Measurements from ENCODE around the gene NFS1. TPM values are rescaled to one million over a fixed set of nuclear protein-coding genes. Genes with fewer than 3 reads are reported as not detected.
A peak's percentile ranks its signal among the peaks of the same experiment; 100 is the strongest.
"Not testable (repeated sequence)": the region's sequence is repeated elsewhere in the genome, so short reads cannot be mapped to it uniquely, and the experiment has no call there.

NFS1 gene
- total and polyA plus RNA-seq, 4 experiments from 2014 or later: 6.3 to 33.6 (median 29.3) TPM

DNA sequence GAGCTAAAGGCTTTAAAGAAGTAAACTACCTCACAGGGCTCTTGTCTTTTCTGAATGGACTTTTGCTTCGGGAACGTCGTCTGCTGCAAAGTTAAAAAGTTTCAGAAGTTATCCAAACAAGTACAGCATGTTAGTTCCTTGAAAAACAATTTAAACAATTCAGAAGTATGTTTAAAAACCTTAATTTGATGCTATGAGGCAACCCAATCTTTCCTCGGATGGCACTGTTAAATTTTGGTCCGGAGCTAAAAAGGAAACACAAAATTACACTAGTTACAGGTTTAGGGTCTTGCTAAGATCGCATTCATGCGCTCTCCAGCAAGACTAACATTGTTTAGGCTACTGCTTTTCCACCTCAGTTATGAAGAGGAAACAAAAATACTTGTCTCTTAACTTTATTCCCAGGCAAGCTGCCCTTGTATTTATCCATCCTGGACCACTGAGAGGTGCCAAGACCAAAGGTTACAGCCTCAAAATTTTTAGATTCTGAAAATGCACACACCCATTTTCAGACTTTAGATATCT is 30.2 kb upstream of the NFS1 start:
- no peaks in the 10 kb centered on the region for H3K9me3 ChIP-seq (ENCODE audit: control insufficient read depth in 1 of 2, low read length in 2 of 2)
- Mint-ChIP-seq H3K27me3 (no peaks in the 10 kb centered on the region), H3K27ac (peak overlapping the region in 2 of 7 donors; percentile 14 to 78), H3K9me3 (no peaks in the 10 kb centered on the region), H3K36me3 (peaks cover 59 to 82% of the 10 kb centered on the region in 2 donors), H3K4me3 (peak overlapping the region in 1 of 8 donors; percentile 9), H3K4me1 (peaks cover 27 to 63% (median 47%) of the 10 kb centered on the region in 4 donors)
- peaks cover 85% of the 10 kb centered on the region for H3K36me3 ChIP-seq (ENCODE audit: insufficient read depth, low read length)
- intact Hi-C loops (cut with micrococcal nuclease): loop anchor here (10.0 kb wide), 1 partner anchor 45 kb away; the partner anchor contains the start of gene PHF20
- peak in 1 of 5 donors; percentile 1 for DNase-seq
- CTCF ChIA-PET (ENCODE audit: partially characterized antibody): interaction anchor here (1.1 kb wide), 1 partner anchor 10 kb away, joined by 3 read pairs; no protein-coding TSS in a partner anchor
- POLR2A ChIA-PET (ENCODE audit: partially characterized antibody): interaction anchor here (1.2 to 9.4 kb wide), 4 partner anchors 12 to 42 kb away, joined by 4 to 102 read pairs (median 6); partner anchors contain the start of genes PHF20 and RBM39
- no peak overlapping the region for H3K27ac ChIP-seq (ENCODE audit: low read depth, low read length)
- H3K27me3 ChIP-seq (ENCODE audit: insufficient read depth, low read length): no peaks in the 10 kb centered on the region
- H3K4me3 ChIP-seq (ENCODE audit: low read length in 2 of 2): no peak overlapping the region
- peaks cover 51% of the 10 kb centered on the region for H3K4me1 ChIP-seq (ENCODE audit: insufficient read depth, low read length)

DNA sequence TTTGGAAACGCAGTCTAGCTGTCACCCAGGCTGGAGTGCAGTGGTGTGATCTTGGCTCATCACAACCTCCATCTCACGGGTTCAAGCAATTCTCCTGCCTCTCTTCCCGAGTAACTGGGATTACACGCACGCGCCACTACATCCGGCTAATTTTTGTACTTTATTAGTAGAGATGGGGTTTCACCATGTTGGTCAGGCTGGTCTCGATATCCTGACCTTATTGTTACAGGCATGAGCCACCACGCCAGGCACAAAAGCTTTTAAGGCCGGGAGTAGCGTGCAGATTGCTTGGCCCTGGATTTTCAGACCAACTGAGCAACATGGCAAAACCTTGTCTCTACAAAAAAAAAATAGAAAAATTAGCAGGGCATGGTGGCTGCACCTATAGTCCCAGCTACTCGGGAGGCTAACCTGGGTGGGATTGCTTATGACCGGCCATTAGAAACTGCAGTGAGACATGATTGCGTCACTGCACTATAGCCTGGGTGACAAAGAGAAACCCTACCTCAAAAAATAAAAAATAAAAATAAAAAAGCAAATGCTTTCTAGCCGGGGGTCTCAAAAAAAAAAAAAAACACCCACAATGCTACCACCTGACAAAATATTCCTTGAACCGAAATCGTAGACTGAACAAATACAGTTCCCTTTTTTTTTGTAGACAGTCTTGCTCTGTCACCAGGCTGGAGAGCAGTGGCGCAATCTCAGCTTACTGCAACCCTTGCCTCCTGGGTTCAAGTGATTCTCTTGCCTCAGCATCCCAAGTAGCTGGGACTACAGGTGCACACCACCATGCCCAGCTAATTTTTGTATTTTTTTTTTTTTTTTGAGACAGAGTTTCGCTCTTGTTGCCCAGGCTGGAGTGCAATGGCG is 27.9 kb upstream of the NFS1 start:
- no peak overlapping the region for H3K27ac ChIP-seq (ENCODE audit: low read depth, low read length)
- H3K4me1 ChIP-seq (ENCODE audit: insufficient read depth, low read length): peaks cover 43% of the 10 kb centered on the region
- peaks cover 51 to 76% of the 10 kb centered on the region in 2 donors for H3K36me3 Mint-ChIP-seq
- CTCF ChIA-PET (ENCODE audit: partially characterized antibody): interaction anchor here (1.4 kb wide), 1 partner anchor 12 kb away, joined by 4 read pairs; no protein-coding TSS in a partner anchor
- no peaks in the 10 kb centered on the region for H3K9me3 ChIP-seq (ENCODE audit: control insufficient read depth in 1 of 2, low read length in 2 of 2)
- H3K27me3 ChIP-seq (ENCODE audit: insufficient read depth, low read length): no peaks in the 10 kb centered on the region
- POLR2A ChIA-PET (ENCODE audit: partially characterized antibody): interaction anchor here (9.4 kb wide), 1 partner anchor 15 kb away, joined by 102 read pairs; the partner anchor contains the start of gene RBM39
- H3K4me3 ChIP-seq (ENCODE audit: low read length in 2 of 2): no peak overlapping the region
- no peaks in the 10 kb centered on the region for H3K9me3 Mint-ChIP-seq
- H3K4me1 Mint-ChIP-seq: peaks cover 18 to 57% (median 40%) of the 10 kb centered on the region in 4 donors
- DNase-seq: no peak
- H3K36me3 ChIP-seq (ENCODE audit: insufficient read depth, low read length): peaks cover 85% of the 10 kb centered on the region
- no peaks in the 10 kb centered on the region for H3K27me3 Mint-ChIP-seq
- H3K4me3 Mint-ChIP-seq: peak overlapping the region in 1 of 8 donors; percentile 3
- peak overlapping the region in 3 of 7 donors; percentile 31 to 72 (median 62) for H3K27ac Mint-ChIP-seq
- intact Hi-C loops (cut with micrococcal nuclease): loop anchor here (10.0 kb wide), 1 partner anchor 48 kb away; the partner anchor contains the start of gene PHF20

DNA sequence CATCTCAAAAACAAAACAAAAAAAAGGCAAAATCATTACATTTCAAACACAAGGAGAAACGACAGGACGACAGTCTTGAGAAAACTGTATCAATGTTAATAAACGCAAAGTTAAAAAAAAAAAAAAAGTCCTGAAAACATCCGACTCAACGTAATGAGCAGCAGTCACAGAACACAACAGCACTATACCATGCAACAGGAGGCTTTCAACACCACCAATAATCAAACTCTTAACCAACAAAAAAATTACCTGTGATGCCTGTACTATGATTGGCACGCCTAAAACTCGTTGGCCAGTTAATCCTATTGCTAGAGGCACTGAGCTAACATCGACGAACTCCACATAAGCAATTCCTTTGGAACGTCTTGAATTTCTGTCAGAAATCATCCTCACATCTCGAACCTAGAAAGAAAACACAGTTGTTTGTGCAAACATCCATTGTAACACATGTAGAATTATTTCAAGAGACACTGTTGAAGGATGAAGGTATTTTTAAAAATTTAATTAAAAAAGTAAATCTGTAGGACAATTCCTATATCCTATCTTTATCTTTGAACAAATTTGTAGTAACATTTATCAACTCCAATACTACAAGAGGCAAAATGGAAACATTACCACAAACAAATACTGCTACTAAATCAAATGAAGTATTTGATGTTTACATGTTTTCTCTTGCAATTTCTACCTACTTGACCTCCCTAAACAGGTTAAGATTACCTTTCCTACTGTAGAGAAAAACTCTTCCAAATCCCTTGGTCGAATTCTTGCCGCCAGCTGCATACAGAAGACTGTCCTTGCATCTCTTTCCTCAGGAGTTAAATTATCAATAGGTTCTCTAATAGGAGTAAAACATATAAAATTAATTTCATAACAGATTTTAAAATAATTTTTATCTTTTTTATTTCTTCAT is 25.4 kb upstream of the NFS1 start:
- Histone ChIP-seq H3K27ac (ENCODE audit: low read depth, low read length) (no peak overlapping the region), H3K4me1 (ENCODE audit: insufficient read depth, low read length) (peaks cover 40% of the 10 kb centered on the region), H3K36me3 (ENCODE audit: insufficient read depth, low read length) (peaks cover 86% of the 10 kb centered on the region), H3K27me3 (ENCODE audit: insufficient read depth, low read length) (no peaks in the 10 kb centered on the region), H3K4me3 (ENCODE audit: low read length in 2 of 2) (no peak overlapping the region), H3K9me3 (ENCODE audit: control insufficient read depth in 1 of 2, low read length in 2 of 2) (no peaks in the 10 kb centered on the region)
- H3K27ac Mint-ChIP-seq: peak overlapping the region in 5 of 7 donors; percentile 24 to 71 (median 64)
- no peaks in the 10 kb centered on the region for H3K27me3 Mint-ChIP-seq
- H3K4me1 Mint-ChIP-seq: peaks cover 21 to 59% (median 41%) of the 10 kb centered on the region in 4 donors
- no peaks in the 10 kb centered on the region for H3K9me3 Mint-ChIP-seq
- H3K36me3 Mint-ChIP-seq: peaks cover 52 to 77% of the 10 kb centered on the region in 2 donors
- CTCF ChIA-PET (ENCODE audit: partially characterized antibody): interaction anchor here (0.7 kb wide), 1 partner anchor 629 kb away, joined by 3 read pairs; no protein-coding TSS in a partner anchor
- POLR2A ChIA-PET (ENCODE audit: partially characterized antibody): interaction anchor here (0.6 to 2.5 kb wide), 4 partner anchors 8 to 18 kb away, joined by 3 to 10 read pairs (median 3); partner anchors contain the start of gene RBM39
- intact Hi-C loops (cut with micrococcal nuclease): loop anchor here (10.0 kb wide), 1 partner anchor 50 kb away; the partner anchor contains the start of gene PHF20
- peak overlapping the region in 2 of 8 donors; percentile 31 to 39 for H3K4me3 Mint-ChIP-seq
- DNase-seq: no peak

- CTCF ChIA-PET (ENCODE audit: partially characterized antibody); H3K27me3 Mint-ChIP-seq; H3K27ac ChIP-seq (ENCODE audit: low read depth, low read length); H3K27me3 ChIP-seq (ENCODE audit: insufficient read depth, low read length); H3K9me3 Mint-ChIP-seq; H3K9me3 ChIP-seq (ENCODE audit: control insufficient read depth in 1 of 2, low read length in 2 of 2); H3K4me3 ChIP-seq (ENCODE audit: low read length in 2 of 2); DNase-seq: not testable (repeated sequence)
- H3K4me1 ChIP-seq (ENCODE audit: insufficient read depth, low read length): peaks cover 44% of the 10 kb centered on the region
- intact Hi-C loops (cut with micrococcal nuclease): loop anchor here (10.0 kb wide), 1 partner anchor 51 kb away; the partner anchor contains the start of gene PHF20
- POLR2A ChIA-PET (ENCODE audit: partially characterized antibody): interaction anchor here (0.6 to 2.5 kb wide), 3 partner anchors 9 to 19 kb away, joined by 3 to 10 read pairs (median 3); partner anchors contain the start of gene RBM39
- Mint-ChIP-seq H3K4me1 (peaks cover 21 to 60% (median 38%) of the 10 kb centered on the region in 4 donors), H3K27ac (peak overlapping the region in 5 of 7 donors; percentile 6 to 71 (median 31)), H3K36me3 (peaks cover 56 to 77% of the 10 kb centered on the region in 2 donors), H3K4me3 (peak overlapping the region in 2 of 8 donors; percentile 31 to 39)
- H3K36me3 ChIP-seq (ENCODE audit: insufficient read depth, low read length): peaks cover 87% of the 10 kb centered on the region
Observed at GRCh38 chr20:35723652-35724320, 24.6 kb upstream of the NFS1 start.

DNA sequence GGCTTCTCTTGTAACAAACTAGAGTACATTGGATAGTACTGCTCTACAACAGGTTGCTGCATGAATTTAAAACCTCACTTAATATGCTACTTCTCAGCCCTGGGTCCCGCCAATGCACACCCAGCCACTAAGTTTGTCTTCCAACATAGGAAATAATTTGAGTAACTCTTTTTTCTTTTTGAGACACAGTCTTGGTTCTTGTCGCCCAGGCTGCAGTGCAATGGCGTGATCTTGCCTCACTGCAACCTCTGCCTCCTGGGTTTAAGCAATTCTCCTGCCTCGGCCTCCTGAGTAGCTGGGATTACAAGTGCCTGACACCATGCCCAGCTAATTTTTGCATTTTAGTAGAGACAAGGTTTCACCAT is 24.1 kb upstream of the NFS1 start:
- Histone ChIP-seq H3K36me3 (ENCODE audit: insufficient read depth, low read length) (peaks cover 88% of the 10 kb centered on the region), H3K4me1 (ENCODE audit: insufficient read depth, low read length) (peaks cover 48% of the 10 kb centered on the region)
- H3K4me1 Mint-ChIP-seq: peaks cover 21 to 61% (median 39%) of the 10 kb centered on the region in 4 donors
- H3K27me3 ChIP-seq (ENCODE audit: insufficient read depth, low read length); DNase-seq; H3K9me3 Mint-ChIP-seq; CTCF ChIA-PET (ENCODE audit: partially characterized antibody); H3K4me3 ChIP-seq (ENCODE audit: low read length in 2 of 2); H3K27ac ChIP-seq (ENCODE audit: low read depth, low read length); H3K27me3 Mint-ChIP-seq; H3K9me3 ChIP-seq (ENCODE audit: control insufficient read depth in 1 of 2, low read length in 2 of 2): not testable (repeated sequence)
- intact Hi-C loops (cut with micrococcal nuclease): loop anchor here (10.0 kb wide), 1 partner anchor 52 kb away; the partner anchor contains the start of gene PHF20
- H3K36me3 Mint-ChIP-seq: peaks cover 56 to 77% of the 10 kb centered on the region in 2 donors
- H3K4me3 Mint-ChIP-seq: peak overlapping the region in 1 of 8 donors; percentile 43
- POLR2A ChIA-PET (ENCODE audit: partially characterized antibody): interaction anchor here (0.9 to 2.5 kb wide), 2 partner anchors 10 to 19 kb away, joined by 3 to 10 read pairs; partner anchors contain the start of gene RBM39
- peak overlapping the region in 5 of 7 donors; percentile 17 to 81 (median 43) for H3K27ac Mint-ChIP-seq

DNA sequence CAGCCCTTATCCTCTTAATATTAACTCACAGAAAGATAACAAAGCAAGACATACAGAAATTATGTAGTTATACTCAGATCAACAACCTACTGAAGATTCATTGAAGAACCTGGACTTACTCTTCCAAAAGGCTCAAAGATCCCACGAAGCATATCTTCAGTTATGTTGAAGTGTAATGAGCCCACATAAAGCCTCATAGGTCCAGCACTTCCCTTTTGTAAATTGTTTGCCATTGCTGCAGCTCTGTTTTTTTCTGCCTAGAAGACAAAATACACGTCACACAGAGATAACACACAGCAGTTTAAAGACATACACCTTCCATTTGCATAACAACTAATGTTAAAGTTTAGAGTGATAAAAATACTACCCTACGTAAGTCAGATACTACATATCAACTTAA is 22.5 kb upstream of the NFS1 start:
- POLR2A ChIA-PET (ENCODE audit: partially characterized antibody): interaction anchor here (0.5 to 3.4 kb wide), 5 partner anchors 13 to 62 kb away, joined by 3 to 15 read pairs (median 4); partner anchors contain the start of gene RBM39
- no peaks in the 10 kb centered on the region for H3K9me3 Mint-ChIP-seq
- Histone ChIP-seq H3K36me3 (ENCODE audit: insufficient read depth, low read length) (peaks cover 95% of the 10 kb centered on the region), H3K27me3 (ENCODE audit: insufficient read depth, low read length) (no peaks in the 10 kb centered on the region), H3K4me3 (ENCODE audit: low read length in 2 of 2) (no peak overlapping the region), H3K9me3 (ENCODE audit: control insufficient read depth in 1 of 2, low read length in 2 of 2) (no peaks in the 10 kb centered on the region), H3K4me1 (ENCODE audit: insufficient read depth, low read length) (peaks cover 48% of the 10 kb centered on the region), H3K27ac (ENCODE audit: low read depth, low read length) (no peak overlapping the region)
- peaks cover 61 to 76% of the 10 kb centered on the region in 2 donors for H3K36me3 Mint-ChIP-seq
- H3K27me3 Mint-ChIP-seq: no peaks in the 10 kb centered on the region
- peak overlapping the region in 5 of 7 donors; percentile 21 to 77 (median 67) for H3K27ac Mint-ChIP-seq
- CTCF ChIA-PET (ENCODE audit: partially characterized antibody): no interaction called here
- H3K4me3 Mint-ChIP-seq: peak overlapping the region in 2 of 8 donors; percentile 32 to 42
- no peak for DNase-seq
- peaks cover 23 to 67% (median 42%) of the 10 kb centered on the region in 4 donors for H3K4me1 Mint-ChIP-seq
- intact Hi-C loops (cut with micrococcal nuclease): loop anchor here (10.0 kb wide), 1 partner anchor 53 kb away; the partner anchor contains the start of gene PHF20

All from CD4-positive, alpha-beta memory T cell (primary cell).